Glutamatergic neuron (in vitro differentiated cells): ENCODE measurements around the gene SRSF9. TPM values are rescaled to one million over a fixed set of nuclear protein-coding genes. Genes with fewer than 3 reads are reported as not detected.

Source experiments
- DNase-seq: peaks from one replicate; pipeline ENCODE4 v3.0.0; 2022
- H3K27ac Mint-ChIP-seq: one replicate; pipeline ENCODE4 v1.8.0; 2020; ENCODE audit warnings: mild to moderate bottlenecking, mixed read lengths, inconsistent platforms; ENCODE audit not compliant: unreplicated experiment
- H3K27me3 Mint-ChIP-seq: one replicate; pipeline ENCODE4 v1.8.0; 2020; ENCODE audit warnings: mild to moderate bottlenecking, moderate library complexity, mixed read lengths, inconsistent platforms; ENCODE audit not compliant: unreplicated experiment
- H3K36me3 Mint-ChIP-seq: one replicate; pipeline ENCODE4 v1.8.0; 2020; ENCODE audit warnings: mild to moderate bottlenecking, mixed read lengths, inconsistent platforms; ENCODE audit not compliant: unreplicated experiment
- H3K4me1 Mint-ChIP-seq: one replicate; pipeline ENCODE4 v1.8.0; 2020; ENCODE audit warnings: mild to moderate bottlenecking, low read depth, mixed read lengths, inconsistent platforms; ENCODE audit not compliant: unreplicated experiment
- H3K4me3 Mint-ChIP-seq: one replicate; pipeline ENCODE4 v1.8.0; 2020; ENCODE audit warnings: mild to moderate bottlenecking, mixed read lengths, inconsistent platforms; ENCODE audit not compliant: unreplicated experiment
- H3K9me3 Mint-ChIP-seq: one replicate; pipeline ENCODE4 v1.8.0; 2020; ENCODE audit warnings: mild to moderate bottlenecking, moderate library complexity, mixed read lengths, inconsistent platforms; ENCODE audit not compliant: unreplicated experiment
- total RNA-seq: library from RNA; stranded (reverse); fragmentation: NEBNext Ultra II Directional; extraction: Animal tissue kit (Norgen Biotek cat#: 25700); gene quantifications from one replicate; pipeline ENCODE4 v1.2.1, GENCODE V29; 2021; ENCODE audit not compliant: unreplicated experiment
- TF ChIP-seq, protein P1 (sequence below): fragments of 200-600 bp; sonication (generic); IDR thresholded peaks from one replicate; pipeline ENCODE4 v1.5.0; 2021; ENCODE audit not compliant: partially characterized antibody, unreplicated experiment

SRSF9 gene
- total RNA-seq, 1 donor from 2014 or later = 210 TPM

- Mint-ChIP-seq H3K4me1 (peaks cover 4% of the 10 kb centered on the region), H3K27ac (no peak overlapping the region), H3K36me3 (no peaks in the 10 kb centered on the region), H3K9me3 (no peaks in the 10 kb centered on the region), H3K27me3 (peaks cover 2% of the 10 kb centered on the region), H3K4me3 (no peak overlapping the region)
- DNase-seq = no peak
- TF ChIP-seq, protein P1, sequence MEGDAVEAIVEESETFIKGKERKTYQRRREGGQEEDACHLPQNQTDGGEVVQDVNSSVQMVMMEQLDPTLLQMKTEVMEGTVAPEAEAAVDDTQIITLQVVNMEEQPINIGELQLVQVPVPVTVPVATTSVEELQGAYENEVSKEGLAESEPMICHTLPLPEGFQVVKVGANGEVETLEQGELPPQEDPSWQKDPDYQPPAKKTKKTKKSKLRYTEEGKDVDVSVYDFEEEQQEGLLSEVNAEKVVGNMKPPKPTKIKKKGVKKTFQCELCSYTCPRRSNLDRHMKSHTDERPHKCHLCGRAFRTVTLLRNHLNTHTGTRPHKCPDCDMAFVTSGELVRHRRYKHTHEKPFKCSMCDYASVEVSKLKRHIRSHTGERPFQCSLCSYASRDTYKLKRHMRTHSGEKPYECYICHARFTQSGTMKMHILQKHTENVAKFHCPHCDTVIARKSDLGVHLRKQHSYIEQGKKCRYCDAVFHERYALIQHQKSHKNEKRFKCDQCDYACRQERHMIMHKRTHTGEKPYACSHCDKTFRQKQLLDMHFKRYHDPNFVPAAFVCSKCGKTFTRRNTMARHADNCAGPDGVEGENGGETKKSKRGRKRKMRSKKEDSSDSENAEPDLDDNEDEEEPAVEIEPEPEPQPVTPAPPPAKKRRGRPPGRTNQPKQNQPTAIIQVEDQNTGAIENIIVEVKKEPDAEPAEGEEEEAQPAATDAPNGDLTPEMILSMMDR = no peak
These were observed 57.1 kb downstream of the SRSF9 start for GRCh38 chr12:120412421-120412820.

Other genes with a start within 250 kb of the SRSF9 start
- gene PXN, start 204.0 kb downstream of the SRSF9 start, total RNA-seq = 39.5 TPM
- 8,083 TPM for gene RNU4-2, start 177.8 kb downstream of the SRSF9 start, total RNA-seq
- 5,722 TPM for gene RNU4-1, start 176.5 kb downstream of the SRSF9 start, total RNA-seq
- gene SIRT4, start 167.4 kb downstream of the SRSF9 start, total RNA-seq = 3.8 TPM
- gene PLA2G1B, start 142.0 kb downstream of the SRSF9 start, total RNA-seq = not detected
- gene MSI1, start 100.6 kb downstream of the SRSF9 start, total RNA-seq = 229 TPM
- gene COX6A1, start 31.6 kb downstream of the SRSF9 start, total RNA-seq = 405 TPM
- gene TRIAP1, start 23.4 kb downstream of the SRSF9 start, total RNA-seq = 25.2 TPM
- 16.8 TPM for gene GATC, start 23.3 kb downstream of the SRSF9 start, total RNA-seq
- 403 TPM for gene DYNLL1, start 26.4 kb upstream of the SRSF9 start, total RNA-seq
- 32.0 TPM for gene COQ5, start 59.4 kb upstream of the SRSF9 start, total RNA-seq
- 188 TPM for gene RNF10, start 64.6 kb upstream of the SRSF9 start, total RNA-seq
- gene POP5, start 111.7 kb upstream of the SRSF9 start, total RNA-seq = 29.2 TPM
- 0.83 TPM for gene CABP1, start 170.9 kb upstream of the SRSF9 start, total RNA-seq
- 50.8 TPM for gene MLEC, start 217.4 kb upstream of the SRSF9 start, total RNA-seq
- gene UNC119B, start 240.7 kb upstream of the SRSF9 start, total RNA-seq = 16.2 TPM